Measurements from ENCODE around the gene BCAS1. TPM values are rescaled to one million over a fixed set of nuclear protein-coding genes. Genes with fewer than 3 reads are reported as not detected.

BCAS1 gene
- total RNA-seq, 1 experiment from 2014 or later: 3.1 TPM

- ChIA-PET POLR2A (interaction anchor here (0.7 kb wide), 1 partner anchor 37 kb away, joined by 5 read pairs; no protein-coding TSS in a partner anchor), CTCF (interaction anchor here (0.5 to 0.9 kb wide), 3 partner anchors 58 to 104 kb away, joined by 3 to 4 read pairs (median 3); partner anchors contain the start of gene PFDN4)
- H3K4me1 ChIP-seq (ENCODE audit: control insufficient read depth, insufficient read depth, low read length): no peaks in the 10 kb centered on the region
- no peak for DNase-seq (ENCODE audit: low read depth, low spot score)
- H3K27ac ChIP-seq (ENCODE audit: low read length): no peak overlapping the region
- TF ChIP-seq, protein P1, sequence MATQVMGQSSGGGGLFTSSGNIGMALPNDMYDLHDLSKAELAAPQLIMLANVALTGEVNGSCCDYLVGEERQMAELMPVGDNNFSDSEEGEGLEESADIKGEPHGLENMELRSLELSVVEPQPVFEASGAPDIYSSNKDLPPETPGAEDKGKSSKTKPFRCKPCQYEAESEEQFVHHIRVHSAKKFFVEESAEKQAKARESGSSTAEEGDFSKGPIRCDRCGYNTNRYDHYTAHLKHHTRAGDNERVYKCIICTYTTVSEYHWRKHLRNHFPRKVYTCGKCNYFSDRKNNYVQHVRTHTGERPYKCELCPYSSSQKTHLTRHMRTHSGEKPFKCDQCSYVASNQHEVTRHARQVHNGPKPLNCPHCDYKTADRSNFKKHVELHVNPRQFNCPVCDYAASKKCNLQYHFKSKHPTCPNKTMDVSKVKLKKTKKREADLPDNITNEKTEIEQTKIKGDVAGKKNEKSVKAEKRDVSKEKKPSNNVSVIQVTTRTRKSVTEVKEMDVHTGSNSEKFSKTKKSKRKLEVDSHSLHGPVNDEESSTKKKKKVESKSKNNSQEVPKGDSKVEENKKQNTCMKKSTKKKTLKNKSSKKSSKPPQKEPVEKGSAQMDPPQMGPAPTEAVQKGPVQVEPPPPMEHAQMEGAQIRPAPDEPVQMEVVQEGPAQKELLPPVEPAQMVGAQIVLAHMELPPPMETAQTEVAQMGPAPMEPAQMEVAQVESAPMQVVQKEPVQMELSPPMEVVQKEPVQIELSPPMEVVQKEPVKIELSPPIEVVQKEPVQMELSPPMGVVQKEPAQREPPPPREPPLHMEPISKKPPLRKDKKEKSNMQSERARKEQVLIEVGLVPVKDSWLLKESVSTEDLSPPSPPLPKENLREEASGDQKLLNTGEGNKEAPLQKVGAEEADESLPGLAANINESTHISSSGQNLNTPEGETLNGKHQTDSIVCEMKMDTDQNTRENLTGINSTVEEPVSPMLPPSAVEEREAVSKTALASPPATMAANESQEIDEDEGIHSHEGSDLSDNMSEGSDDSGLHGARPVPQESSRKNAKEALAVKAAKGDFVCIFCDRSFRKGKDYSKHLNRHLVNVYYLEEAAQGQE (IDR thresholded peaks at IDR 0.05; ENCODE audit: insufficient read depth in 1 of 2, low read depth in 2 of 2, low read length in 1 of 2): no peak
- TF ChIP-seq, protein P2, sequence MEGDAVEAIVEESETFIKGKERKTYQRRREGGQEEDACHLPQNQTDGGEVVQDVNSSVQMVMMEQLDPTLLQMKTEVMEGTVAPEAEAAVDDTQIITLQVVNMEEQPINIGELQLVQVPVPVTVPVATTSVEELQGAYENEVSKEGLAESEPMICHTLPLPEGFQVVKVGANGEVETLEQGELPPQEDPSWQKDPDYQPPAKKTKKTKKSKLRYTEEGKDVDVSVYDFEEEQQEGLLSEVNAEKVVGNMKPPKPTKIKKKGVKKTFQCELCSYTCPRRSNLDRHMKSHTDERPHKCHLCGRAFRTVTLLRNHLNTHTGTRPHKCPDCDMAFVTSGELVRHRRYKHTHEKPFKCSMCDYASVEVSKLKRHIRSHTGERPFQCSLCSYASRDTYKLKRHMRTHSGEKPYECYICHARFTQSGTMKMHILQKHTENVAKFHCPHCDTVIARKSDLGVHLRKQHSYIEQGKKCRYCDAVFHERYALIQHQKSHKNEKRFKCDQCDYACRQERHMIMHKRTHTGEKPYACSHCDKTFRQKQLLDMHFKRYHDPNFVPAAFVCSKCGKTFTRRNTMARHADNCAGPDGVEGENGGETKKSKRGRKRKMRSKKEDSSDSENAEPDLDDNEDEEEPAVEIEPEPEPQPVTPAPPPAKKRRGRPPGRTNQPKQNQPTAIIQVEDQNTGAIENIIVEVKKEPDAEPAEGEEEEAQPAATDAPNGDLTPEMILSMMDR (IDR thresholded peaks at IDR 0.05): peak; percentile 54
- BruUV-seq (replicated peaks): no TSS peak
- intact Hi-C loops (cut with micrococcal nuclease; ENCODE audit: unreplicated experiment) (no loop called here), in situ Hi-C loops (cut with HindIII; ENCODE audit: low pct_unique_long_range_greater_than_20kb, low sequenced_read_pairs) (no loop called here)
- H3K9me3 ChIP-seq (ENCODE audit: control insufficient read depth, insufficient read depth, low read depth, low read length): no peaks in the 10 kb centered on the region
- no peaks in the 10 kb centered on the region for H3K27me3 ChIP-seq (ENCODE audit: control insufficient read depth, insufficient read depth, low read length)
- ATAC-seq: no peak
- no peak overlapping the region for H3K4me3 ChIP-seq (ENCODE audit: low read depth in 2 of 2, low read length in 2 of 2)
- no peaks in the 10 kb centered on the region for H3K36me3 ChIP-seq (ENCODE audit: control insufficient read depth, insufficient read depth, low read length)
Measured at GRCh38 chr20:54103762-54104600, 33.6 kb upstream of the BCAS1 start.

DNA sequence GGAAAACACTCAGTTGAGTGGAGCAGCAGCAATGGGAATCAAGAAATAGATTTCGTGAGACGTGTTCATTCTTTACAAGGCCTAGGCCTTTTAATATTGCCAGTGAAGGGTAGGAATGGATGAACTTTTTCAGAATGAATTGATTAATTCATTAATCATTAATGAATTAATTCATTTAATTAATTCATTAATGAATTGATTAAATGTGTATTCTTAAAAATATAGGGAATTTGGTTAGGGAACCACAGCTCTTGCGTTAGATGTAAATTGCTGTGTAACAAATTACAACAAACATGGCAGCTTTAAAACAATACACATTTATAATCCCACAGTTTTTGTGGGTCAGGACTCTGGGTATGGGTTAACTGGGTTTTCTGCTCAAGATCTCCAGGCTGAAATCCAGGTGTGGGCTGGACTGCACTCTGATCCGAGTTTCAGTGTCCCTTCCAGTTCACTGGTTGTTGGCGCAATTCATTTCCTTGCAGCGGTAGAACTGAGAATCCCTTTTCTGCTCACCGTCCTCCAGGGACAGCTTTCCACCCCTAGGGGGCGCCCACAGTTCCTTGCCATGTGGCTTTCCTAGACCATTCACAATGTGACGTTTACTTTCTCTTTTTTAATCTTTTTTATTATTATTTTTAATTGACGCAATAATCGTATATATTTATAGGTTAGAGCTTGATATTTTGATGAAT is 32.8 kb upstream of the BCAS1 start:
- H3K9me3 ChIP-seq (ENCODE audit: control insufficient read depth, insufficient read depth, low read depth, low read length): no peaks in the 10 kb centered on the region
- no peak overlapping the region for H3K27ac ChIP-seq (ENCODE audit: low read length)
- H3K4me3 ChIP-seq (ENCODE audit: low read depth in 2 of 2, low read length in 2 of 2): no peak overlapping the region
- intact Hi-C loops (cut with micrococcal nuclease; ENCODE audit: unreplicated experiment) (no loop called here), in situ Hi-C loops (cut with HindIII; ENCODE audit: low pct_unique_long_range_greater_than_20kb, low sequenced_read_pairs) (no loop called here)
- ATAC-seq: peak; percentile 86; the same call in 1 of the 2 replicates
- ChIA-PET CTCF (interaction anchor here (0.5 to 0.9 kb wide), 2 partner anchors 59 to 72 kb away, joined by 3 to 4 read pairs; no protein-coding TSS in a partner anchor), POLR2A (interaction anchor here (0.7 kb wide), 1 partner anchor 36 kb away, joined by 5 read pairs; no protein-coding TSS in a partner anchor)
- no peaks in the 10 kb centered on the region for H3K4me1 ChIP-seq (ENCODE audit: control insufficient read depth, insufficient read depth, low read length)
- BruUV-seq (replicated peaks): no TSS peak
- no peaks in the 10 kb centered on the region for H3K36me3 ChIP-seq (ENCODE audit: control insufficient read depth, insufficient read depth, low read length)
- DNase-seq (ENCODE audit: low read depth, low spot score): no peak
- H3K27me3 ChIP-seq (ENCODE audit: control insufficient read depth, insufficient read depth, low read length): no peaks in the 10 kb centered on the region
- TF ChIP-seq, protein P1 (IDR thresholded peaks at IDR 0.05; ENCODE audit: insufficient read depth in 1 of 2, low read depth in 2 of 2, low read length in 1 of 2): no peak
- TF ChIP-seq POLR2AphosphoS5 (IDR thresholded peaks at IDR 0.05; ENCODE audit: low read depth, low read length): no peak
- no peak for TF ChIP-seq SIN3A (IDR thresholded peaks at IDR 0.05; ENCODE audit: borderline replicate concordance, insufficient read depth, low read depth, low read length)
- TF ChIP-seq, protein P2 (IDR thresholded peaks at IDR 0.05): peak; percentile 88
- no peak for TF ChIP-seq TCF7L2 (IDR thresholded peaks at IDR 0.05; ENCODE audit: low read depth, low read length)

All from Panc1 (cell line).